GM12864 (cell line): ENCODE data around the gene KLF17.

Source experiments
- DNase-seq: peaks from one replicate; pipeline ENCODE4 v3.0.0-alpha.2; 2011; ENCODE audit warnings: low read depth
- H3K4me3 ChIP-seq: 2 replicates; pipeline ENCODE4 v1.5.1; 2011; ENCODE audit warnings: mild to moderate bottlenecking, low read depth, low read length, control low read depth
- TF ChIP-seq, protein P1 (sequence below): IDR thresholded peaks from 2 replicates; pipeline ENCODE4 v1.5.1; 2011; ENCODE audit warnings: low read depth, mild to moderate bottlenecking, moderate library complexity, low read length, control low read depth, inconsistent platforms; ENCODE audit errors: missing control alignments

The KLF17 gene

DNA sequence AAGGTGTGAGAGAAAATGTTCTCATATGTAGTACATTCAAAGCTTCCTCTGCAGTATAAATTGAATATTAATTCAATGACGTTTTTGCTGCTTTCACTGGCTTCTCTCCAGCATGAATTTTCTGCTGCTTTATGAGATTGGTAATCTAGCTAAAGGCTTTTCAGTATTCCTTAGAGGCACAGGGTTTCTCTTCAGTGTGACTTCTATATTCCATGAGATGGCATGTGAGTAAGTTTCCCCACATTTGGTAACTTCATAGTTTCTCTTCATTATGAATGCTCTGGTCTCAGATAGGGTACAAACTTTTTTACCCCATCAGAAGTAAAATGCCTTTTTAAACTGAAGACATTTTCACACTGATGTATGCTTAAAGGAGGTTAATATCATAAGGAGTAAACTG lies 33.2 kb downstream of the KLF17 start:
- no peak for DNase-seq
- TF ChIP-seq, protein P1, sequence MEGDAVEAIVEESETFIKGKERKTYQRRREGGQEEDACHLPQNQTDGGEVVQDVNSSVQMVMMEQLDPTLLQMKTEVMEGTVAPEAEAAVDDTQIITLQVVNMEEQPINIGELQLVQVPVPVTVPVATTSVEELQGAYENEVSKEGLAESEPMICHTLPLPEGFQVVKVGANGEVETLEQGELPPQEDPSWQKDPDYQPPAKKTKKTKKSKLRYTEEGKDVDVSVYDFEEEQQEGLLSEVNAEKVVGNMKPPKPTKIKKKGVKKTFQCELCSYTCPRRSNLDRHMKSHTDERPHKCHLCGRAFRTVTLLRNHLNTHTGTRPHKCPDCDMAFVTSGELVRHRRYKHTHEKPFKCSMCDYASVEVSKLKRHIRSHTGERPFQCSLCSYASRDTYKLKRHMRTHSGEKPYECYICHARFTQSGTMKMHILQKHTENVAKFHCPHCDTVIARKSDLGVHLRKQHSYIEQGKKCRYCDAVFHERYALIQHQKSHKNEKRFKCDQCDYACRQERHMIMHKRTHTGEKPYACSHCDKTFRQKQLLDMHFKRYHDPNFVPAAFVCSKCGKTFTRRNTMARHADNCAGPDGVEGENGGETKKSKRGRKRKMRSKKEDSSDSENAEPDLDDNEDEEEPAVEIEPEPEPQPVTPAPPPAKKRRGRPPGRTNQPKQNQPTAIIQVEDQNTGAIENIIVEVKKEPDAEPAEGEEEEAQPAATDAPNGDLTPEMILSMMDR: no peak
- no peak overlapping the region for H3K4me3 ChIP-seq

DNA sequence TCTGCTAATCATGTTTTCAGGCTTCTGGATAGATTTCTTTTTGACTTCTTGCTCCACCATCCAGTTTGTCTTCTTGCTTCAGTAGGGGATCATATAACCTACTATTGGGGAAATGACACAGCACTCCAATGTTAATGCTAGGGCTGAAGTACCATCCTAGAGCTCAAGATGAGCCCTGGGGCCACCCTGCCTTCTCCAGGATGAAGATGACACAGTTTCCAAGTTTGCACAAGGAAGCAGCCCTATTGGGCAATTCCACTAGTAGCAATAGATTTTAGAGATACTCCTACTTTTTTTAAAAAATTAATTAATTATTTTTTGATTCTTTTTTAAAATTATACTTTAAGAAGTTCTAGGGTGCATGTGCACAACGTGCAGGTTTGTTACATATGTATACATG lies 34.1 kb downstream of the KLF17 start:
- TF ChIP-seq, protein P1: no peak
- H3K4me3 ChIP-seq: no peak overlapping the region
- DNase-seq: no peak

DNA sequence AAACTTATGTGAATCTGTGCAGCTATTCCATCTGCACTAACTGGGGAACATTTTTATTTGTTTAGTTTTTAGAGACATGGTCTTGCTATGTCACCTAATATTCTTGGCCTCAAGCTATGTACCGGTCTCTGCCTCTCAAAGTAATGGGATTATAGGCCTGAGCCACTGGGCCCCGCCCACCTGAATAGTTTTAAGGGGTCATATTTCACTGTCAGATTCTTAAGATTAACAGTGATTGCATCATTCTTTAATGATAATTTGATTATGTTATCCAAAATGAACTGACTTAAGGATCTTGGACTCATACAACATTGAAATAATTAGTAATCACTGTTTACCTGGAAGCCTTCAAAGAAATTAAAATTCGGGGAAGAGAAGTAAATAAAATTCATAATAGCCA lies 35.4 kb downstream of the KLF17 start:
- TF ChIP-seq, protein P1: no peak
- DNase-seq: no peak
- no peak overlapping the region for H3K4me3 ChIP-seq

DNA sequence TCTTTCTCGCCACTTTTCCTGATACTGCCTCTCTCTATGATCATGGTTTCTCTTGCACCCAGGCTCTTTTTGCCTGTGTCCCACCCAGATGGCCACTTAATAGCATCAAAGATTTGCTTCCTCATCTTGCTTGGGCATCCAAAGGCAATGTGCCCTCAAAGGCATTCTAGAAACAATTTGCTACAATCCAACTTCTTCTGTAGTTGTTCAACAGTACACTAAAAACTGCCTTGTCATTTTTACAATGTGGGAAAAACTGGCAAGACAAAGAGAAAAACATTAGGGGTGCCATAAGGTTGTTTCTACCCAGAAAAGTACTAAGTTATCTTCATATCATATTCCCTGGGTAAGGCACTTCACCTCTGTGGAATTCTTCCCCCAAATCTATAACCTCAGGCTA lies 39.3 kb downstream of the KLF17 start:
- TF ChIP-seq, protein P1: no peak
- DNase-seq: no peak
- no peak overlapping the region for H3K4me3 ChIP-seq

DNA sequence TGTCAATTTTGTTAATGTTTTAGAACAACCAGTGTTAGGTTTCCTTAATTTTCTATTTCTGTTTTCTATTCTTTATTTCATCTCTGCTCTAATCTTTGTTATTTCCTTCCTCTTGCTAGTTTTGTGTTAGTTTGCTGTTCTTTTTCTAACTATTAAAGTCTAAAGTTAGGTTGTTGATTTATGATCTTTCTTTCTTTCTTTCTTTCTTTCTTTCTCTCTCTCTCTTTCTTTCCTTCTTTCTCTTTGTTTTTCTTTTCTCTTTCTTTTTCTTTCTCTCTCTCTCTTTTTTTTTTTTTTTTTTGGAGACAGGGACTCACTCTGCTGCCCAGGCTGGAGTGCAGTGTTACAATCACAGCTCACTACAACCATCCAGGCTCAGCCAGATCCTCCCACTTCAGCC lies 40.2 kb downstream of the KLF17 start:
- DNase-seq: no peak
- TF ChIP-seq, protein P1: no peak

DNA sequence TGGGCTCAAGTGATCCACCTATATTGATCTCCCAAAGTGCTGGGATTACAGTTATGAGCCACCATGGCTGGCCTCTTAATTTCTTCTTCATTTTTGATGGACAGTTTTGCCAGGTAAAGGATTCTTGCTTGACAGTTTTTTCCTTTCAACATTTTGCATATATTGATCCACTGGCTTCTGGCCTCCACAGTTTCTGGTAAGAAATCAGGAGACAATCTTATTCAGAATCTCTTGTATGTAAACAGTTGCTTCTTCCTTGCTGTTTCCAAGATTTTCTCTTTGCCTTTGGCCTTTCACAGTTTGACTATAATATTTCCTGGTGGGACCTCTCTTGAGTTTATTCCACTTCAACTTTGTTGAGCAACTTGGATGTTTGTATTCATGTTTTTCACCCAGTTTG lies 42.9 kb downstream of the KLF17 start:
- TF ChIP-seq, protein P1: no peak

More for the DNA sequence above, 40.2 kb downstream of the KLF17 start:
- no peak overlapping the region for H3K4me3 ChIP-seq

DNA sequence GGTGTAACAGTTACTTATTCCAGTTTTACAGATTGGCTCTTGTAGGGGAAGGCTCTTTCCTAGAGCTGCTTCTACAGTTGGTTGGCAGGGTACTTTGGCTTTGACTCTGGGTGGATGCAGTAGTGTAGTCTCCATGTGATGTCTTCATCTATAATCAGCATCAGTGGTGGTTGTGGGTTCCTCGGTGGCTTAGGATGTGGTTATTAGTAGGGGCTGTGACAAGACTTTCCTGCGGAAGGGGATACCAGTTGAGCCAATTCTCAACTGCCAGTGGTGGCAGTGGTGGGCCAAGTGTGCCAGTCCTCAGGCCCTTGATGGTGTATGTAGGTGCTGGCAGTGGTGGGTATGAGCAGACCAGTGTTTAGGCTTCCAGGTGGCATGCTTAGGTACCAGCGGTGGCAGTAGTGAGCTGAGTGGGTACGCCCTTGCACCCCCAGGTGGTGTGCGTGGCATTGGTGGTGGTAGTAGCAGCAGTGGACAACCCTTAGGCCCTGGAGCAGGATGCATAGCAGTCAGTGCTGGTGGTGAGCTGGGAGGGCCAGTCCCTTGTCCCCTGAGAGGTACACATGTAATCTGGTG lies 50.0 kb downstream of the KLF17 start:
- no peak for DNase-seq
- H3K4me3 ChIP-seq: no peak overlapping the region
- TF ChIP-seq, protein P1: peak; percentile 19

More for the DNA sequence above, 42.9 kb downstream of the KLF17 start:
- no peak overlapping the region for H3K4me3 ChIP-seq
- no peak for DNase-seq
